Right hindlimb (tissue), 1 donor: ENCODE data around the gene L1TD1.
"Not testable (repeated sequence)": the region's sequence is repeated elsewhere in the genome, so short reads cannot be mapped to it uniquely, and the experiment has no call there.

ENCODE experiments used
- DNase-seq: peaks from one replicate; pipeline ENCODE4 v3.0.0-alpha.2; 2018

Gene L1TD1

DNA sequence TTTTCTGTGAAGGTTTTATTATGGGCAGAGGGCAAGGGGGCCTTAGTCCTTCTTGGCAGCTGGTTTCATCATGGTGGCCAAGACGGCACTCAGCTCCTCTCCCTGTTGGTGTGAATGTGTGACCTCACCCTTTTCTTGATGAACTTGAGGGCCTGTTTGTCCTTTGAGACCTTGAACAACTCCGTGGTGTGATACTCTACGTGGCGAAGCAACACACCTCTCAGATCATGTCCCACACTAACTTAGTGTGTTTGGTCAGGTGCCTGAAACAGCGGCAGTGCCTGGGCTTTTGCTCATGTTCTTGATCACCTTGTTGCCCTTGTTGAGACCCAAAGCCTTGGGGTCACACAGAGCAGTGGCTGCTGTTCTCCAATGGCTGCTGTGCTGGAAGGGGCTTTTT is 13.4 kb downstream of the L1TD1 start:
- no peak for DNase-seq

DNA sequence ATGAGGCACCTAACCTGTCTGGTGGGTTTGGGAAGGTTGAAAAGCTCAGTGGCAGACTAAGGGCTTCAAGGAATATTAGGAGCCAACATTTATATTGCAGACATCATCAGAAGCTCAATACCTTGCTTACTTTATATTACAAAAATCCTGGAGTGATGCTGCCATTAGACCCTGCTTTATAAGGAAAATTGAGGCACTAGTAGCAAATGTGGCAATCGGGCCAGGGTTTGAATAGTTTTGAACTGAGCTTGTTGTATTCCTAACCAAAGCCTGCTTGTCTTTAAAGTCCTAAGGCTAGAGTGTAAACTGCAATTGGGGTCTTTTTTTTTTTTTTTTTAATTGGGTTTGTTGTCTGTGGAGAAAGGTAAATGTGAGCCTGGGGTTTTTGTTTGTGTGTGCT is 14.3 kb downstream of the L1TD1 start:
- DNase-seq, result no peak

DNA sequence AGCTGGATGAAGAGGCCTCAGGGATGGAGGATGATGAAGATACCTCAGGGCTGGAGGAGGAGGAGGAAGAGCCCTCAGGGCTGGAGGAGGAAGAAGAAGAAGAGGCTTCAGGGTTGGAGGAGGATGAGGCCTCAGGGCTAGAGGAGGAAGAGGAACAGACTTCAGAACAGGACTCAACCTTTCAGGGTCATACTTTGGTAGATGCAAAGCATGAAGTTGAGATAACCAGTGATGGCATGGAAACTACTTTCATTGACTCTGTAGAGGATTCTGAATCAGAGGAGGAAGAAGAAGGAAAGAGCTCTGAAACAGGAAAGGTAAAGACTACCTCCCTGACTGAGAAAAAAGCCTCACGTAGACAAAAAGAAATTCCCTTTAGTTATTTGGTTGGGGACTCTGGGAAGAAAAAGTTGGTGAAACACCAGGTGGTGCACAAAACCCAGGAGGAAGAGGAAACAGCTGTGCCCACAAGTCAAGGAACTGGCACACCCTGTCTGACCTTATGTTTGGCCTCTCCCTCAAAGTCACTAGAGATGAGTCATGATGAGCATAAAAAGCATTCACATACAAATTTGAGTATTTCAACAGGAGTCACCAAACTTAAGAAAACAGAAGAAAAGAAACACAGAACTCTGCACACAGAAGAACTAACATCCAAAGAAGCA is 15.4 kb downstream of the L1TD1 start:
- no peak for DNase-seq

DNA sequence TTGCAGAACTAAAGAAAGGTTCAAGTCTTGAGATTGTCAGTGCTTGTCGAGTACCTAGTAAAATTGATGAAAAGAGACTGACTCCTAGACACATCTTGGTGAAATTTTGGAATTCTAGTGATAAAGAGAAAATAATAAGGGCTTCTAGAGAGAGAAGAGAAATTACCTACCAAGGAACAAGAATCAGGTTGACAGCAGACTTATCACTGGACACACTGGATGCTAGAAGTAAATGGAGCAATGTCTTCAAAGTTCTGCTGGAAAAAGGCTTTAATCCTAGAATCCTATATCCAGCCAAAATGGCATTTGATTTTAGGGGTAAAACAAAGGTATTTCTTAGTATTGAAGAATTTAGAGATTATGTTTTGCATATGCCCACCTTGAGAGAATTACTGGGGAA is 16.3 kb downstream of the L1TD1 start:
- DNase-seq, result no peak

DNA sequence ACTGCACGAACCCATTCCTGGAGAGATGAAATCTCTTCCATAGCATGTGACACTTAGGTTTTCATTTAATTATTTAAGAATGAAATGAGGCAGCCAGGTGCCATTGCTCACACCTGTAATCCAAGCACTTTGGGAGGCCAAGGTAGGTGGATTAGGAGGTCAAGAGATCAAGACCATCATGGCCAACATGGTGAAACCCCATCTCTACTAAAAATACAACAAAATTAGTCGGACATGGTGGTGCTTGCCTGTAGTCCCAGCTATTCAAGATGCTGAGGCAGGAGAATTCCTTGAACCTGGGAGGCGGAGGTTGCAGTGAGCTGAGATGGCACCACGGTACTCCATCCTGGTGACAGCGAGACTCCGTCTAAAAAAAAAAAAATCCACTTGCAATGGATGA is 17.8 kb downstream of the L1TD1 start:
- DNase-seq, result no peak

DNA sequence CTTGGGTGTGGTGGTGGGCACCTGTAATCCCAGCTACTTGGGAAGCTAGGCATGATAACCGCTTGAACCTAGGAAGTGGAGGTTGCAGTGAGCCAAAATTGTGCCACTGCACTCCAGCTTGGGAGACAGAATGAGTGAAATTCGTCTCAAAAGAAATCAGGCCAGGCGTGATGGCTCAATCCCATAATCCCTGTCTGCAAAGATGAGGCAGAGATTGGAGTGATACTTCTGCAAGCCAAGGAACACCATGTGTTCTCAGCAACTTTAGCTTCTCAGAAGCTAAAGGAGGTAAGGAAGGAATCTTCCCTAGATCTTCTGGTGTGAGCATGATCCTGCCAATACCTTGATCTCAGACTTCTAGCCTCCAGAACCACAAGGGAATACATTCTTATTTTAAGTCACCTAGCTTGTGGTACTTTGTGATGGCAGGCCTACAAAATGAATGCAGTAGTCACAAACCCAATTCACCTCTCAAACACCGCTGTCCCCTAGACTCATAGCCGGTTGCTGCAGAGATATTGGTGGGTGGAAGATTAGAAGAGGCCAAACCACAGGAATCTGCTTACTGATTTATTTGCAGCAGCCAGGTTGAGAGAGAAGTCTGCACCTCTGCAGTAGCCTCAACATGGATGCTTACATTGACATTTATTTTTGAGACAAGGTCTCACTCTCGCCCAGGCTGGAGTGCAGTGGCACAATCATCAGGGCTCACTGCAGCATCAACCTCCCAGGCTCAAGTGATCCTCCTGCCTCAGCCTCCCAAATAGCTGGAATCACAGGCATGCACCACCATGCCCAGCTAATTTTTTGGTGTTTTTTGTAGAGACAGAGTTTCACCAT is 18.6 kb downstream of the L1TD1 start:
- no peak for DNase-seq

DNA sequence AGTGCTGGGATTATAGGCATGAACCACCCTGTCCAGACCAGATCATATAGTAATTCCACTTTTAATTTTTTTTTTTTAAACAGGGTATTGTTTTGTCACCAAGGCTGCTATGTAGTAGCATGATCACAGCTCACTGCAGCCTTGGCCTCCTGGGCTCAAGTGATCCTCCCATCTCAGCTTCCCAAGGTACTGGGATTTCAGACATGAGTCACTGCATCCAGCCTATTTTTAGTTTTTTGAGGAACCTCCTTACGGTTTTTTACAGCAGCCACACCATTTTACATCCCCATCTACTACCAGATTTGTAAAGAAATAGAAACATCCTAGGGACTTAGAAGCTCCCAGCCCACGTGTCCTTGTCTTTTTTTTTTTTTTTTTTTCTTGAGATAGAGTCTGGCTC is 24.0 kb downstream of the L1TD1 start:
- no peak for DNase-seq

DNA sequence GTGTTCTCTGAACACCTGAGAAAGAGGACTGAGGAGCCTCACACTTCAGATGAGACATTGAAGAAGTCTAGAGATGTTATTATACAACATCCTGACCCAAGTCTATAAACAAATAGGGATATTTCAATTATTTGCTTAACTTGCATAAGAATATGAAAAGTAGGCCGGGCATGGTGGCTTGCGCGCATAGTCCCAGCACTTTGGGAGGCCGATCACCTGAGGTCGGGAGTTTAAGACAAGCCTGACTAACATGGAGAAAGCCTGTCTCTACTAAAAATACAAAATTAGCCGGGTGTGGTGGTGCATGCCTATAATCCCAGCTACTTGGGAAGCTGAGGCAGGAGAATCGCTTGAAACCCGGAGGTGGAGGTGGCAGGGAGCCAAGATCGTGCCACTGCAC is 25.8 kb downstream of the L1TD1 start:
- DNase-seq, result not testable (repeated sequence)

DNA sequence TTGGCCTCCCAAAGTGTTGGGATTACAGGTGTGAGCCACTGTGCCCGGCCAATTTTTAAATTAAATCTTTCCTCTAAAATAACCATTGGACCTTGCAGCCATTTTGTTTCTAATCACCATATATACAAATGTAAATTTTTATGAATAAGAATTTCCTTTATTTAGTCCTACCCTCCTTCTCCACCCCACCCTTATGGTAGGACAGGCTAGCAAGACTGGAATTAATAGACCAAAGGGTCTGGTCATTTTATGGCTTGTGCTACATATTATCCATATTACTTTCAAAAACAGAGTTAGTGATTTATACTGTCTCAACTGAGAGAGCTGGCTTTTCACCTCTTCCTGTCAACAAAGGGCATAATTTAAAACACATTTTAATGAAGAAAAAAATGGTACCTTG is 26.5 kb downstream of the L1TD1 start:
- no peak for DNase-seq

DNA sequence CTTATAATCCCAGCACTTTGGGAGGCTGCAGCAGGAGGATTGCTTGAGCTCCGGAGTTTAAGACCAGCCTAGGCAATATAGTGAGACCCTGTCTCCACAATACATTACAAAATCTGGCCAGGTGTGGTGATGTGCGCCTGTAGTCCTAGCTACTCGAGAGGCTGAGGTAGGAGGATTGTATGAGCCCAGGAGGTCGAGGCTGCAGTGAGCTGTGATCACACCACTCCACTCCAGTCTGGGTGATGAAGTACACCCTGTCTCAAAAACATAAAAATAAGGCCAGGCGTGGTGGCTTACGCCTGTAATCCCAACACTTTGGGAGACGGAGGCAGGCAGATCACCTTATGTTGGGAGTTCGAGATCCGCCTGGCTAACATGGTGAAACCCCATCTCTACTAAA is 27.7 kb downstream of the L1TD1 start:
- no peak for DNase-seq

DNA sequence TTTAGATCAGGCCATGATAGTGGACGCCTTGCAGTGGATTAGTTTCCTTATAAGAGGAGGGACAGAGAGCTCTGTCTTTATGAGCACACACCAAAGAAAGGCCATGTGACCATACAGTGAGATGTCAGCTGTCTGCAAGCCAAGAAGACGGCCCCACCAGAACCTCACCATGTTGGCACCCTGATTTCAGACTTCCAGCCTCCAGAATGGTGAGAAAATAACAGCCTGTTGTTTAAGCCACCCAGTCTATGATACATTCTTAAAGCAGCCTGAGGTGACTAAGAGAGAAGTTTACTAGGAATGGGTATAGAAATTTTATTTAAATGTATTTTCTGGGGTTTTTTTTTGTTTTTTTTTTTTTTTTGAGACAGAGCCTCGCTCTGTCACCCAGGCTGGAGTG is 29.5 kb downstream of the L1TD1 start:
- no peak for DNase-seq

DNA sequence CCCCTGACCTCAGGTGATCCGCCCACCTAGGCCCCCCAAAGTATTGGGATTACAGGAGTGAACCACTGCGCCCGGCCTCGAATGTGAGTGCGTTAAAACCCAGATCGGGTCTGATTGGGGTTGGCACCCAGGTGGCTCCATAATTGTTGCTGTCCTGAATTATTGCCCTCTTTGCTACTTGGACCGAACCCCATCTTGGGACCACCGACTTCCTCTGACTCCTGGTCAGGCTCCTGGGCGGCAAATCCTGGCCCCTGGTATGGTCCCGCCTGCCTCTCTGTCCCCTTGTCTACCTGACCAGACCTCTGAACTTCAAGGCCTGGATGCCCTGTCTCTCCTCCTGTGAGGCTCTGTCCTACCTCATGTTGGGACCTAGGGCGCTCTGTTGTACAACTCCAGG is 32.8 kb downstream of the L1TD1 start:
- no peak for DNase-seq

DNA sequence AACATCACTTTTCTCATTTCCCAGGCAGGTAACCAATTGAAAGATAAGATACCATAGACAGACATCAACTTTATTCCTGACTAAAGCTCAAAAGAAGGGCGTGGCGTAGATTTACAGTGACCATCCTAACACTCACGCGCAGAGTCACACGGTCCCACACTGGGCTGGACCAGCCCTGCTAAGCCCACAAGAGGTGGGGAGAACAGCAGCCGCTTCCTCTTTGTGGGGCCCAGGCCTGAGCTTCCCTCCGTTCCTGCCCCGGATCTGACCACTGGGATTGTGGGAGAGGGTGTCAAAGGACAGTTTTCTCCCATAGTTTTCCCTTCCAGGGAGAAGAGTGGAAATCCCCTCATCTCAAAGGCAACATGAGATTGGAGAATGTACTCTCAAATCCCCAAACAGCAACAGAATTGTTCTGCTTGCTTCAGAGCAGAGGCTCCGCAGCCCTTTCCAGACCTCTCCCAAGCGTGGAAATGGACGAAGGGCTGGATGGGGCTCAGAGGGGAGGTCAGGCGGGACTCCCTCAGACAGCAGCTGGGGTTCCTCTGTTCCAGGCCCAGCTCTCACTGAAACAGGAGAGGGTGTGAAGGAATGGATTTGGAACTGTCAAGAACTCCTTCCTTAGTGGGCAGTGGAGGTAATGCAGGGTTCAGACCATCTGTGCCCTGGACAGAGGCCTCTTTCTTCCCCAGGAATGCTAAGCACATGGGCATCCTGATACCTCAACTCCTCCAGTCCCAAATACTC is 33.7 kb downstream of the L1TD1 start:
- DNase-seq, result peak; percentile 52

DNA sequence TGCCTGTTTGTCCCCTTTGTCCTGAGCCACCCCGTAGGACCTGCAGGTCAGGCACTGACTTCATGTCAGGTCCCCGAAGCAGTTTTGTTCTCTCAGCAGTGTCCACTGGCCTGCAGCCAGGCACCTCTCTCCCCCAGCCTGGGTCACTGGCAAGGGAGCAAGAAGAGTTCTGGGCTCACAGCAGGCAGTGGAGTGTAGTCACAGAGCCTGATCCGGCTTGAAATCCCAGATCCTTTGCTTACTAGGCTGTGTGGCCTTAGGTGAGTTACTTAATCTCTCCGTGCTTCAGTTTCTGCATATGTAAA is 34.2 kb downstream of the L1TD1 start:
- DNase-seq, result no peak

DNA sequence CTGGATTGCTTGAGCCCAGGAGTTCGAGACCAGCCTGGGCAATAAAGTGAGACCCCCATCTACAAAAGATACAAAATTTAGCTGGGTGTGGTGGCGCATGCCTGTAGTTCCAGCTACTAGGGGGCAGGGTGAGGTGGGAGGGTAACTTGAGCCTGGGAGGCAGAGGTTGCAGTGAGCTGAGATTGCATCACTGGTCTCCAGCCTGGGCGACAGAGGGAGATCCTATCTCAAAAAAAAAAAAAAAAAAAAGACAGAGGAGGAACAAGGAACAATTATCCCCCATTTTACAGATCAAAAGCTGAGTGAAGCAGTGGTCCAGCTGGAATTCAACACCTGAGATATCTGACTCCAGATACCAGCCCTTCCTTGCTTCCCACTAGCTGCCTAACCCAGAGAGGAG is 34.8 kb downstream of the L1TD1 start:
- DNase-seq, result no peak

DNA sequence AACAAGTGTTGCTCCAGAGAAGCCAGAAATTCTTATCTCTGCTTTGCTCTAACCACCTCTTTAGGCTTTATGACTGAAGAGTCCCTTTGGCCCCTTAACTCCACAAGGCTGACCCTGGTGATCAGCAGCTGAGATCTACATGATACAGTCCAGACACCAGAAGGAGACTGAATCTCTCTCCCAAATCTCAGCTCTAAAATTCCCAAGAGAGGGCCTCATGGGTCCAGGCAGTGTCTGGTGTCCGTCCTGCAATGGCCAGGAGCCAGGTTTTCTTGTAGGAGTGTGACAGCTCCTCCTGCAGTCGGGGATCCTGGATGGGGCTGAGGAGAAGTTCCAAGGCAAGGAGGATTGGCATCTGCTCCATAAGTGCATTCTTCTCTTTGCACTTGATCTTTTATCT is 35.3 kb downstream of the L1TD1 start:
- DNase-seq, result no peak

DNA sequence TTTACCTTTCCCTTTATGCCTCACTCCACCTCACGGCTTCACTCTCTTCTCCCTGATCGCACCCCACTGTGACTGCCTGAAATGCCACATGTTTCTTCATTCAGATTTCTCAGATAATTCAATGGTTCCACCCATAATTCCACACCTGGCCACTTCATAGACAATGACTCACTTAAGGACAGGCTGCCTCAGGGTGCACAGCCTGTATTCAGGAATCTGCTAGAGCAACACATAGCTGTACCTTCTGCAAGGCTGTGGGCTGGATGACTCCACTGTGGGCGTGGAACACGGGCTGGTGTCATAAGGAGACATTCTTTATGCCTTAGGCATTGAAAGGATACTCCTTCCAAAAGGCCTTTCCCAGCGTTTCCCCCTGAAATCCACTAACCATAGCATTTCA is 36.1 kb downstream of the L1TD1 start:
- DNase-seq, result no peak

DNA sequence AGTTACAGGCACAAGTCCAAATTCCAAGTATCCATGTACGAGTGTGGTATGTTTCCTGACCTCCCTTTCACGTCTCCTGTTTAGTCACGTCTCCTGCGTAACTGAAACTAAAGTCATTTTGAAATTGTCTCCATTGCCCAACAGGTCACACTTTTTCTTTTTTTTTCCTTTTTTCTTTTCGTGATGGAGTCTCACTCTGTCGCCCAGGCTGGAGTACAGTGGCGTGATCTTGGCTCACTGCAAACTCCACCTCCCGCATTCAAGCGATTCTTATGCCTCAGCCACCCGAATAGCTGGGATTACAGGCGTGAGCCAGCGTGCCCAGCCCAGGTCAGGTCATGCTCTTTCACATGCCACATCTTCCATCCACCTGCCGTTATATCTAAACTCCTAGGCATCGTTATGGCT is 38.2 kb downstream of the L1TD1 start:
- DNase-seq, result no peak

DNA sequence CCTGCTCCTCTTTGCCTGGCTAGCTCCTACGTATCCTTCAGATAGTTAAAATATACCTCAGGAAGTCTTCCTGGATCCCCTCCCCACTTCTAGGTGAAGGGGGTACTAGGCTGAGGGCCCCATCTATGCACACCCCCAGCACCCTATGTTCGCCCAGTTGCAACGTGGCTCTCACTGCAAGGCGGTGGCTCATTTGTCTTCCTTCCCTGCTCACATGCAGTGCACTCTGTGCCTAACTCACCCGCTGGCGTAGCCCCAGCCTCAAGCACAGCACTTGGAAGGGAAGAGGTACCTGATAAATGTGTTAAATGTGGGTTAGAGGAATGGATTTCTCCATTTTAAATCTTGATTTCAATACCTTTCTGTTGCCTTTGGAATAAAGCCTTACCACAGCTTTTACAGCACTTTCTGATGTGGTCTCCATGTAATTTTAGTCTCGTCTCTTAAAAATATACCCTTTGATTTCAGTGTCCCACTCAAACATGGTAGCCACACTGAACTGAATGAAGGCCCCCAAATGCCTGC is 39.3 kb downstream of the L1TD1 start:
- no peak for DNase-seq

DNA sequence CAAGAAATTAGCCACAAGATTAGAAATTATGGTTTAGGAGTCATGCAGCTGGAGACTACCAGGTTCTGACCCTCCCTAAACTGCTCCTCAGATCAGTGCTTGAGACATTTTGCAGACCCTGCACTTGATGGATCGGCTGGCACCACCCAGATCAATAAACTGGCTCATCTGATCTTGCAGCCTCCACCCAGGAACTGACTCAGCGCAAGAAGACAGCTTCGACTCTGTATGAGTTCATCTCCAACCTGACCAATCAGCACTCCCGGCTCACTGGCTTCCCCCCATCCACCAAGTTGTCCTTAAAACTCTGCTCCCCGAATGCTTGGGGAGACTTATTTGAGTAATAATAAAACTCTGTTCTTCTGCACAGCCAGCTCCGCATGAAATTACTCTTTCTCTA is 40.0 kb downstream of the L1TD1 start:
- DNase-seq, result no peak

DNA sequence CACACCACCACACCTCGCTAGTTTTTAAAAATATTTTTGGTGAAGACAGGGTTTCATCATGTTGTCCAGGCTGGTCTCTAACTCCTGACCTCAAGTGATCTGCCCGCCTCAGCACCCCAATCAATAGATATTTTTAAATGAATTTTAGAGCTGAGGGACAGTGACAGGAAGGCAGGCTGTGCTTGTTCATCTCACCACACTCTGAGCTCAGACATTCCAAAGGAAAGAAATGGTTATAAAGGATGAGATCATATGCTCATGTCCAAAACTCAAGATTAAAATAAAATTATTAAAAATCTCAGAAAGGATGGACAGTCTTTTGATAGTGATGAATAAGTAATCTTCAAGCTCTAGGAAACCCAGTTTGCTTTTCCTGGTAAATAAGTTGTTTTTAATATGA is 40.9 kb downstream of the L1TD1 start:
- no peak for DNase-seq

DNA sequence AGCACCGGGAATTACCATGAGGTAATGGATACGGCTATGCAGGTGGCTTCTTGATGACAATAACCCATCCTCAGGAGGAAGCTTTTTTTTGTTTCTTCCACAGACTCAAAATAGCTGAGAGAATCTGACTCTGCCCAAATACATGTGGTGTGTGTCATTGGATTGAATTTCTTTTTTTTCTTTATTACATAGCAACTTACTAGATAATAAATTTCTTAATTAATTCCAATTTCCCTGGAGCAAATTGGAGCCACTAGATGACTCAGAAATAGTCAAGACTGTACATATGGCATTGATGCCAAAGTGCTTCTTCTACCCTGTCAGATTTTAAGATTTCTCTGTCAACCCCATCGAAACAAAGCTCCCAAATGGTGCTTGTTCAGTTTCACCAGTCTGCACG is 42.7 kb downstream of the L1TD1 start:
- DNase-seq, result no peak

DNA sequence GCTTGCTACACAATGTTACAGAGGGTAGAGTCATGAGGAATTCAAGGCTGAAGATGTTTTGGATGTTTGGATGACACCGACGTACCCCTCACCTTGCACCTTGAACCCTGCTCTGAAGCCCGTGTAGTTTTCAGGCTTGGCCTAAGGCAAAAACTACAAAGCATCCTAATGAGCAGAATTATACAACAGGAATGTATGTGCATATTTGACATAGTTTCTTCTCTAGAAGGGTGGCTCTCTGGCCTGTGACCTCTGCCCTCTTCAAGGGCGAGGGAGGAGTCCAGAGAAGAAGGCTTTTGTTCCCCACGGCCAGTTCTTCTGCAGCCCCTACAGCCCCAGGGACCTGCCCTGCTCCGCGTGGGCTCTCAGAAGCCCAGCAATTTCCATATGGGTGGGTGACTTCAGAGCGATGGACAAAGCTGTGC is 43.3 kb downstream of the L1TD1 start:
- DNase-seq, result no peak

DNA sequence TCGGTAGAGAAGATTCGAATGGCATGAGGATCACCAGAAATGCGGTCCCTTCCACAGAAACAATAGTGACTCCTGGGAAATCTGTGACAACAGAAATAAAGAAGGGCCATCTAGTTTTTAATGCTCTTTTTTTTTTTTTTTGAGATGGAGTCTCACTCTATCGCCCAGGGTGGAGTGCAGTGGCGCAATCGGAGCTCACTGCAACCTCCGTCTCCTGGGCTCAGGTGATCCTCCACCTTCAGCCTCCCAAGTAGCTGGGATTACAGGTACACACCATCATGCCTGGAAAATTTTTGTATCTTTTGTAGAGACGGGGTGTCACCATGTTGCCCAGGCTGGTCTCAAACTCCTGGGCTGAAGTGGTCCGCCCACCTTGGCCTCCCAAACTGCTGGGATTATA is 43.9 kb downstream of the L1TD1 start:
- no peak for DNase-seq
